Neuronal stem cell (in vitro differentiated cells): Measurements from ENCODE around the gene ABCC8.

Source experiments
- DNase-seq: peaks from one replicate; pipeline ENCODE4 v3.0.0-alpha.2; 2013; ENCODE audit warnings: low spot score
- H2AFZ ChIP-seq: one replicate; pipeline ENCODE4 v1.6.1; 2013; ENCODE audit warnings: mild to moderate bottlenecking, low read length, inconsistent platforms
- H2AK5ac ChIP-seq: 2 replicates; pipeline ENCODE4 v1.6.1; 2013; ENCODE audit warnings: low read depth, mild to moderate bottlenecking, inconsistent platforms, low read length, moderate library complexity, mixed read lengths
- H2BK120ac ChIP-seq: 2 replicates; pipeline ENCODE4 v1.6.1; 2013; ENCODE audit warnings: low read depth, mild to moderate bottlenecking, inconsistent platforms, low read length, moderate library complexity, mixed read lengths
- H2BK12ac ChIP-seq: one replicate; pipeline ENCODE4 v1.6.1; 2013; ENCODE audit warnings: low read length, inconsistent platforms
- H2BK15ac ChIP-seq: 2 replicates; pipeline ENCODE4 v1.6.1; 2013; ENCODE audit warnings: mild to moderate bottlenecking, low read length, inconsistent platforms, mixed read lengths
- H2BK5ac ChIP-seq: one replicate; pipeline ENCODE4 v1.6.1; 2013; ENCODE audit warnings: inconsistent platforms, mild to moderate bottlenecking, low read length, moderate library complexity
- H3K14ac ChIP-seq: one replicate; pipeline ENCODE4 v1.6.1; 2013; ENCODE audit warnings: low read length, inconsistent platforms
- H3K18ac ChIP-seq: 2 replicates; pipeline ENCODE4 v1.6.1; 2013; ENCODE audit warnings: low read length, inconsistent platforms
- H3K23ac ChIP-seq: 2 replicates; pipeline ENCODE4 v1.6.1; 2013; ENCODE audit warnings: low read depth, mild to moderate bottlenecking, mixed read lengths, low read length, inconsistent platforms; ENCODE audit not compliant: poor library complexity
- H3K27ac ChIP-seq: replicated peaks from 3 replicates; pipeline ENCODE4 v1.5.1; 2013; ENCODE audit warnings: low read length, inconsistent platforms
- H3K27me3 ChIP-seq, 3 experiments: 2 replicates each; pipeline ENCODE4 v1.6.1; 2013; ENCODE audit warnings: low read length in 3 of 3, mild to moderate bottlenecking in 2 of 3, inconsistent platforms in 1 of 3, low read depth in 1 of 3, mixed read lengths in 1 of 3, moderate library complexity in 1 of 3; ENCODE audit not compliant: control insufficient read depth in 3 of 3, insufficient read depth in 3 of 3
- H3K36me3 ChIP-seq, 2 donors: replicated peaks in 1 of 2; 2 replicates each; pipeline ENCODE4 v1.6.1; 2013; ENCODE audit warnings: low read length in 2 of 2; ENCODE audit not compliant: control insufficient read depth in 2 of 2, insufficient read depth in 2 of 2
- H3K4ac ChIP-seq: 2 replicates; pipeline ENCODE4 v1.6.1; 2013; ENCODE audit warnings: inconsistent platforms, mild to moderate bottlenecking, low read length, moderate library complexity
- H3K4me1 ChIP-seq, 2 donors: 1 replicate in 1 of 2; 2 replicates in 1 of 2; pipeline ENCODE4 v1.6.1; 2013; ENCODE audit warnings: low read length in 2 of 2, low read depth in 1 of 2; ENCODE audit not compliant: control insufficient read depth in 2 of 2, insufficient read depth in 1 of 2
- H3K4me2 ChIP-seq: one replicate; pipeline ENCODE4 v1.6.1; 2013; ENCODE audit warnings: mild to moderate bottlenecking, low read length, inconsistent platforms; ENCODE audit not compliant: insufficient read depth, poor library complexity, severe bottlenecking
- H3K4me3 ChIP-seq, 2 donors: 2 replicates each; pipeline ENCODE4 v1.5.1; 2013; ENCODE audit warnings: low read length in 2 of 2, mild to moderate bottlenecking in 2 of 2, inconsistent platforms in 1 of 2, moderate library complexity in 1 of 2
- H3K79me1 ChIP-seq: one replicate; pipeline ENCODE4 v1.6.1; 2013; ENCODE audit warnings: low read depth, mild to moderate bottlenecking, inconsistent platforms, low read length, moderate library complexity
- H3K9ac ChIP-seq: one replicate; pipeline ENCODE4 v1.6.1; 2013; ENCODE audit warnings: mild to moderate bottlenecking, low read depth, low read length, inconsistent platforms; ENCODE audit not compliant: poor library complexity
- H3K9me3 ChIP-seq, 2 donors: replicated peaks in 1 of 2; 2 replicates each; pipeline versions ENCODE3 to v1.6.1; 2013; ENCODE audit warnings: low read length in 2 of 2, mild to moderate bottlenecking in 2 of 2, inconsistent platforms in 1 of 2, low read depth in 1 of 2, mixed read lengths in 1 of 2, moderate library complexity in 1 of 2; ENCODE audit not compliant: control insufficient read depth in 2 of 2, insufficient read depth in 1 of 2
- H4K8ac ChIP-seq: one replicate; pipeline ENCODE4 v1.6.1; 2013; ENCODE audit warnings: low read depth, mild to moderate bottlenecking, inconsistent platforms, low read length, moderate library complexity
- H4K91ac ChIP-seq: one replicate; pipeline ENCODE4 v1.6.1; 2013; ENCODE audit warnings: low read length, low read depth, mild to moderate bottlenecking, inconsistent platforms; ENCODE audit not compliant: poor library complexity
- WGBS, 2 donors: extraction: QIAGEN DNeasy Blood & Tissue Kit; methylation state at CpG; one replicate each; pipeline ENCODE4 v1.1.7; 2013; ENCODE audit warnings: missing lambda C conversion rate in 2 of 2, mixed read lengths in 1 of 2; ENCODE audit not compliant: insufficient read length in 2 of 2, insufficient replicate concordance in 1 of 2; ENCODE audit errors: extremely low coverage in 2 of 2; 5-methylcytosine and 5-hydroxymethylcytosine counted together

Gene ABCC8

DNA sequence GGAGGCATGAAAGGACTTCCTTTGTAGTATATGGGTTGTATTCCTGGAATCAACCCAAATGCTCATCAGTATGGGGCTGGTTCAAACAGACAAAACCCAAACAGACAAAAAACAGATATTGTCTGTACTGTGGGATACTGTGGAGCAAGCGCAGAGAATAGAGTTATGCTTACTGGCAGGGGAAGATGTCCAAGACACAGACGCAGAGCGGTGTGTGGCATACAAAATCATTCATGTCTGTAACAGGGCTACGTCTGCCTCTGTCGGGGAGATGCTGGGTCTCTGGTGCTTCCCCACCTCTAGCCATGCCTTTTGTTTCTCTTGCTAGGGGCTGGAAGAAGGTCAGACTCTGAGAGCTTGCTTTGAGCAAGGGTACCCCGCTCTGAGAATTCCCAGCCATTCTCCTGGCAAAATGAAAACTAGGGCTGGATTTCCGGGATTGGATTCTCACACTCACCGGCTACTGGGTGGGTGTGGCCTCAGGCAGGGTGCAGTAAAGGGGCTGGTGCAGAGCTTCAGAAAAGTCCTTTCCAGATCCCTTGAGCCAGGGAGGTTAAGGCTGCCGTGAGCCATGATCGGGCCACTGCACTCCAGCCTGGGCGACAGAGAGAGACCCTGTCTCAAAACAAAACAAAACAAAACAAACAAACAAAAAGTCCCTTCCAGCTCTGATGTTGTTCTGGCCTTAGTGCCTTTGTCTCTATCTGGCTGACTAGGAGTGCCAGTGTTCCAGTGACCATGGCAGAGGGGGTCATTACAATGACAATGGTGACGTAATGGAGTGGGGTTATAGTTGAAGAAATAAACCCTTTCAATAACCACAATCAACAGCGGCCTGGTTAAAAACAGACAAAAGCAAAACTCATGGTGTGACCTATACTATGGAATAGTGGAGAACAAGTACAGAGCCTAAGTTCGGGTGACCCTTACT lies 2.9 kb upstream of the ABCC8 start:
- WGBS, 2 donors, result no CpG with 5 or more reads among the region's 14 CpGs
- H3K27ac ChIP-seq, result no peak overlapping the region
- H3K14ac ChIP-seq, result no peak overlapping the region
- no peak overlapping the region for H3K4me3 ChIP-seq
- no peak overlapping the region for H3K9ac ChIP-seq
- no peak overlapping the region for H3K23ac ChIP-seq
- H2AFZ ChIP-seq, result peak overlapping the region; percentile 85
- H3K4me1 ChIP-seq, result peaks cover 4 to 11% of the 10 kb centered on the region in 2 donors
- H2BK5ac ChIP-seq, result no peak overlapping the region
- H4K91ac ChIP-seq, result no peak overlapping the region
- no peak overlapping the region for H3K4ac ChIP-seq
- H3K18ac ChIP-seq, result peak overlapping the region; percentile 18
- no peak overlapping the region for H4K8ac ChIP-seq
- H2BK120ac ChIP-seq, result no peak overlapping the region
- peaks cover 0 to 3% of the 10 kb centered on the region in 2 donors for H3K9me3 ChIP-seq
- no peak overlapping the region for H2BK12ac ChIP-seq
- H3K27me3 ChIP-seq, result peaks cover 12 to 67% (median 39%) of the 10 kb centered on the region in 3 experiments
- no peak overlapping the region for H2BK15ac ChIP-seq
- no peak overlapping the region for H3K4me2 ChIP-seq
- DNase-seq, result peak; percentile 86
- H2AK5ac ChIP-seq, result peak overlapping the region; percentile 22
- H3K79me1 ChIP-seq, result no peaks in the 10 kb centered on the region
- no peaks in the 10 kb centered on the region for H3K36me3 ChIP-seq

DNA sequence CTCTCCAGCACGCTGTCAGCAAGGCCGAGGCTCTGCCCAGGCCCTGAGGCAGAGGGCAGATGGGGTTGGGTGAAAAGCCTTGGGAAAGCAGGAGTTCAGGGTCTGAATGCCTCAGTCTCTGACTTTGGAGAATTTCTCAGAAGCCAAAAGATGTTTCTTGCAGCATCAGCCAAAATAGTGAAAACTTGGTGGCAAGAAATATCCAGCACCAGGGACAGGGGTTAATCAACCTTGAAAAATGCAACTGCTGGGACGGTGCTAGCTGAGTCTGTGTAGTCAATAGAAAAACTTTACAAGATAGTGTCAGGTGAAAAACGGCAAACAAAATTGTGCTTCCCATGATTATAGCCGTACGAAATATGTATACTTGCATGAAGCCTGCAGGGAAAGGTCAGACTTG lies 1.4 kb upstream of the ABCC8 start:
- H3K79me1 ChIP-seq, result no peaks in the 10 kb centered on the region
- no peak overlapping the region for H3K23ac ChIP-seq
- H4K8ac ChIP-seq, result no peak overlapping the region
- peaks cover 4 to 14% of the 10 kb centered on the region in 2 donors for H3K4me1 ChIP-seq
- peaks cover 12 to 79% (median 50%) of the 10 kb centered on the region in 3 experiments for H3K27me3 ChIP-seq
- no peak overlapping the region for H4K91ac ChIP-seq
- H3K9ac ChIP-seq, result no peak overlapping the region
- no peak overlapping the region for H2BK15ac ChIP-seq
- H2AK5ac ChIP-seq, result no peak overlapping the region
- no peak overlapping the region for H3K14ac ChIP-seq
- no peak overlapping the region for H3K4me2 ChIP-seq
- H3K4me3 ChIP-seq, result no peak overlapping the region
- H3K36me3 ChIP-seq, result no peaks in the 10 kb centered on the region
- WGBS, 2 donors, result no CpG with 5 or more reads among the region's 6 CpGs
- H3K9me3 ChIP-seq, result peaks cover 0 to 3% of the 10 kb centered on the region in 2 donors
- no peak overlapping the region for H2BK120ac ChIP-seq
- H2AFZ ChIP-seq, result no peak overlapping the region
- H3K4ac ChIP-seq, result no peak overlapping the region
- H2BK5ac ChIP-seq, result no peak overlapping the region
- H3K18ac ChIP-seq, result no peak overlapping the region
- DNase-seq, result no peak
- no peak overlapping the region for H2BK12ac ChIP-seq
- H3K27ac ChIP-seq, result no peak overlapping the region

DNA sequence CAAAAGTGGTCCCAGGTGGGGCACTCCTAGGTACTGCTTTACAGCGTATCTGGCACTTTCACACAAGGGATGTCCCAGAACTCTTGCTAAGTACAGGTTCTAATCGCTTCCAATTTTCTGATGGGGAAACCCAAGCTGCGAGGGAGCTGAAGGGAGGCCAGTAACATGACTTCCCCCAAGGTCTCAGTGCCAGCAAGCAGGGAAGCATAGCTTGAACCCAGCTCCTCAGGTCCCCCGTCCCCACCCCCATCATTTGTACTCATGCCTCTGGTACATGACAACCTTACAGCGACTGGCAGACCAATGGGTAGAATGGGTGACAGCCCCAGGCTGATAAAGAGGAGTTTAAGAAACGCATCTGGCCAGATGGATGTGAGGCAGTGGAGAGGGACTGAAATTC lies 716 bp upstream of the ABCC8 start:
- H3K36me3 ChIP-seq, result no peaks in the 10 kb centered on the region
- H2BK5ac ChIP-seq, result no peak overlapping the region
- H2BK120ac ChIP-seq, result no peak overlapping the region
- no CpG with 5 or more reads among the region's 6 CpGs for WGBS, 2 donors
- H2BK15ac ChIP-seq, result no peak overlapping the region
- no peak overlapping the region for H3K4me3 ChIP-seq
- no peak for DNase-seq
- H3K23ac ChIP-seq, result no peak overlapping the region
- no peak overlapping the region for H4K8ac ChIP-seq
- no peak overlapping the region for H2AK5ac ChIP-seq
- H3K9me3 ChIP-seq, result peaks cover 0 to 3% of the 10 kb centered on the region in 2 donors
- H3K14ac ChIP-seq, result no peak overlapping the region
- H3K4me1 ChIP-seq, result peaks cover 4 to 20% of the 10 kb centered on the region in 2 donors
- H3K27me3 ChIP-seq, result peaks cover 12 to 85% (median 50%) of the 10 kb centered on the region in 3 experiments
- no peak overlapping the region for H2AFZ ChIP-seq
- H3K27ac ChIP-seq, result no peak overlapping the region
- H4K91ac ChIP-seq, result no peak overlapping the region
- H2BK12ac ChIP-seq, result no peak overlapping the region
- H3K18ac ChIP-seq, result no peak overlapping the region
- H3K4ac ChIP-seq, result no peak overlapping the region
- no peaks in the 10 kb centered on the region for H3K79me1 ChIP-seq
- no peak overlapping the region for H3K9ac ChIP-seq
- no peak overlapping the region for H3K4me2 ChIP-seq

DNA sequence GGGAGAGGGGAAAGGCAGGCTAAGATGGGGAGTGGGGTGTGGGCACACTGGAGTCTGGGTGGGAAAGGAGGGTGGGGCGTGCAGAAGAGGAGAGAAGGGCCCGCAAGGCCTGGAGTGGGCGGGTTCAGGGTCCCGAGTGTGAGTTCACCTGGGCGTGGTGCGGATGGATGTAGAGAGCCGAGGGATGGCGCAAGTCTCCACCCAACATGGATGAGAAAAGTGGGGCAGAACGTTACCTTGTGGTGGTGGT lies 364 bp upstream of the ABCC8 start:
- peaks cover 12 to 88% (median 50%) of the 10 kb centered on the region in 3 experiments for H3K27me3 ChIP-seq
- H3K4me1 ChIP-seq, result peaks cover 4 to 21% of the 10 kb centered on the region in 2 donors
- H3K18ac ChIP-seq, result no peak overlapping the region
- H4K91ac ChIP-seq, result no peak overlapping the region
- H3K14ac ChIP-seq, result no peak overlapping the region
- no peak overlapping the region for H2BK15ac ChIP-seq
- no peak overlapping the region for H3K9ac ChIP-seq
- H2AK5ac ChIP-seq, result no peak overlapping the region
- H3K36me3 ChIP-seq, result no peaks in the 10 kb centered on the region
- H3K4me2 ChIP-seq, result no peak overlapping the region
- no peak overlapping the region for H2BK120ac ChIP-seq
- no peak overlapping the region for H3K23ac ChIP-seq
- peak overlapping the region in 1 of 2 donors; percentile 52 for H3K4me3 ChIP-seq
- no peak overlapping the region for H2BK12ac ChIP-seq
- no peak overlapping the region for H3K27ac ChIP-seq
- no peaks in the 10 kb centered on the region for H3K79me1 ChIP-seq
- H3K9me3 ChIP-seq, result peaks cover 0 to 3% of the 10 kb centered on the region in 2 donors
- no peak overlapping the region for H4K8ac ChIP-seq
- no peak overlapping the region for H2AFZ ChIP-seq
- H3K4ac ChIP-seq, result no peak overlapping the region
- WGBS, 2 donors, result no CpG with 5 or more reads among the region's 9 CpGs
- DNase-seq, result no peak
- H2BK5ac ChIP-seq, result no peak overlapping the region
